IMR-90 (cell line): ENCODE results near the gene TRMT2A. TPM values are rescaled to one million over a fixed set of nuclear protein-coding genes. Genes with fewer than 3 reads are reported as not detected.

Source experiments
- ATAC-seq: fragments of 200-7000 bp; cut with Tn5 transposase; 2 replicates; pipeline ENCODE4 v1.9.1; 2020; ENCODE audit warnings: low read depth, mild to moderate bottlenecking, moderate library complexity
- BruUV-seq: library from RNA; stranded (reverse); fragments of 400-500 nt; replicated peaks from 2 replicates; lab custom pipeline; 2021; lab: Mats Ljungman, UMichigan
- CTCF ChIA-PET: fragments of 300-600 bp; formaldehyde crosslinking; extraction: SDS; loops from one replicate; lab custom pipeline; 2021; ENCODE audit warnings: antibody characterized with exemption; lab: Yijun Ruan, JAX
- POLR2A ChIA-PET: fragments of 300-600 bp; sonication (Branson Sonifier 250); formaldehyde crosslinking; loops from one replicate; lab custom pipeline; 2022; ENCODE audit warnings: antibody characterized with exemption; ENCODE audit not compliant: unreplicated experiment; lab: Charles Lee
- DNase-seq: peaks from one replicate; pipeline ENCODE4 v3.0.0; 2013
- H2AFZ ChIP-seq: replicated peaks from 2 replicates; pipeline ENCODE3; 2013; ENCODE audit warnings: low read length, mild to moderate bottlenecking; ENCODE audit not compliant: poor library complexity
- H2AK5ac ChIP-seq: 2 replicates; pipeline ENCODE4 v1.6.1; 2013; ENCODE audit warnings: low read depth, low read length, inconsistent platforms
- H2AK9ac ChIP-seq: replicated peaks from 2 replicates; pipeline ENCODE3; 2013; ENCODE audit warnings: mild to moderate bottlenecking, low read depth, low read length, moderate library complexity; ENCODE audit not compliant: poor library complexity
- H2BK120ac ChIP-seq: 2 replicates; pipeline ENCODE4 v1.6.1; 2013; ENCODE audit warnings: low read depth, low read length, inconsistent platforms
- H2BK15ac ChIP-seq: 3 replicates; pipeline ENCODE4 v1.6.1; 2013; ENCODE audit warnings: low read depth, low read length, inconsistent platforms
- H2BK20ac ChIP-seq: 2 replicates; pipeline ENCODE4 v1.6.1; 2013; ENCODE audit warnings: low read depth, mild to moderate bottlenecking, inconsistent platforms, low read length, moderate library complexity
- H2BK5ac ChIP-seq: 2 replicates; pipeline ENCODE4 v1.6.1; 2013; ENCODE audit warnings: mild to moderate bottlenecking, low read depth, low read length, inconsistent platforms; ENCODE audit not compliant: poor library complexity, severe bottlenecking
- H3K14ac ChIP-seq: replicated peaks from 2 replicates; pipeline ENCODE4 v1.6.1; 2013; ENCODE audit warnings: low read depth, low read length, inconsistent platforms
- H3K18ac ChIP-seq: 2 replicates; pipeline ENCODE4 v1.6.1; 2013; ENCODE audit warnings: low read depth, low read length, control low read depth
- H3K23ac ChIP-seq: 2 replicates; pipeline ENCODE4 v1.6.1; 2013; ENCODE audit warnings: low read depth, low read length, inconsistent platforms
- H3K27ac ChIP-seq: 2 replicates; pipeline ENCODE4 v1.5.1; 2013; ENCODE audit warnings: mild to moderate bottlenecking, control low read depth, low read length; ENCODE audit not compliant: insufficient read depth
- H3K27me3 ChIP-seq: 2 replicates; pipeline ENCODE4 v1.6.1; 2013; ENCODE audit warnings: low read length; ENCODE audit not compliant: control insufficient read depth, insufficient read depth
- H3K36me3 ChIP-seq: 2 replicates; pipeline ENCODE4 v1.6.1; 2013; ENCODE audit warnings: low read length, mixed read lengths; ENCODE audit not compliant: control insufficient read depth, insufficient read depth
- H3K4ac ChIP-seq: 2 replicates; pipeline ENCODE4 v1.6.1; 2013; ENCODE audit warnings: low read depth, low read length, inconsistent platforms
- H3K4me1 ChIP-seq: 2 replicates; pipeline ENCODE4 v1.6.1; 2013; ENCODE audit warnings: low read length, mixed read lengths; ENCODE audit not compliant: control insufficient read depth, insufficient read depth
- H3K4me2 ChIP-seq: 2 replicates; pipeline ENCODE4 v1.6.1; 2013; ENCODE audit warnings: low read depth, mild to moderate bottlenecking, control low read depth, low read length, moderate library complexity
- H3K4me3 ChIP-seq: 2 replicates; pipeline ENCODE4 v1.5.1; 2013; ENCODE audit warnings: low read depth, mild to moderate bottlenecking, control low read depth, low read length, moderate library complexity; ENCODE audit not compliant: insufficient read depth
- H3K56ac ChIP-seq: 2 replicates; pipeline ENCODE4 v1.6.1; 2013; ENCODE audit warnings: low read length, inconsistent platforms; ENCODE audit not compliant: insufficient read depth; ENCODE audit errors: extremely low read depth
- H3K79me1 ChIP-seq, 2 experiments: 2 replicates each; pipeline ENCODE4 v1.6.1; 2013; ENCODE audit warnings: low read length in 2 of 2, inconsistent platforms in 1 of 2, low read depth in 1 of 2
- H3K9ac ChIP-seq: 2 replicates; pipeline ENCODE4 v1.6.1; 2013; ENCODE audit warnings: low read depth, low read length, control low read depth
- H3K9me1 ChIP-seq: 2 replicates; pipeline ENCODE4 v1.6.1; 2013; ENCODE audit warnings: low read length, inconsistent platforms; ENCODE audit not compliant: insufficient read depth
- H3K9me3 ChIP-seq: 2 replicates; pipeline ENCODE4 v1.6.1; 2013; ENCODE audit warnings: low read length; ENCODE audit not compliant: control insufficient read depth, insufficient read depth
- H4K20me1 ChIP-seq: 2 replicates; pipeline ENCODE4 v1.6.1; 2013; ENCODE audit warnings: low read length, inconsistent platforms; ENCODE audit not compliant: insufficient read depth
- H4K5ac ChIP-seq: 2 replicates; pipeline ENCODE4 v1.6.1; 2013; ENCODE audit warnings: mild to moderate bottlenecking, low read depth, low read length, control low read depth
- H4K8ac ChIP-seq, 2 experiments: 2 replicates each; pipeline ENCODE4 v1.6.1; 2013; ENCODE audit warnings: low read depth in 2 of 2, low read length in 2 of 2, control low read depth in 1 of 2, inconsistent platforms in 1 of 2
- H4K91ac ChIP-seq: 2 replicates; pipeline ENCODE4 v1.6.1; 2013; ENCODE audit warnings: low read depth, low read length, inconsistent platforms; ENCODE audit not compliant: insufficient read depth
- CTCF ChIP-seq: conservative IDR thresholded peaks from 2 replicates; pipeline ENCODE4 v1.5.1; 2012; ENCODE audit warnings: mild to moderate bottlenecking, low read depth, low read length, improper control_type of control experiment
- ELK1 ChIP-seq: fragments of 150-350 bp; IDR thresholded peaks from 2 replicates; pipeline ENCODE4 v1.6.1; 2016; ENCODE audit warnings: low read depth, mild to moderate bottlenecking, low read length, moderate library complexity, borderline replicate concordance
- FOS ChIP-seq: fragments of 150-350 bp; IDR thresholded peaks from 2 replicates; pipeline ENCODE4 v1.6.1; 2016; ENCODE audit warnings: low read depth, low read length
- MAFK ChIP-seq: IDR thresholded peaks from 2 replicates; pipeline ENCODE4 v1.6.1; 2012; ENCODE audit warnings: low read depth, low read length, improper control_type of control experiment
- MXI1 ChIP-seq: IDR thresholded peaks from 2 replicates; pipeline ENCODE4 v1.6.1; 2012; ENCODE audit warnings: low read depth, mild to moderate bottlenecking, low read length, moderate library complexity, borderline replicate concordance
- NFE2L2 ChIP-seq: fragments of 150-350 bp; IDR thresholded peaks from 2 replicates; pipeline ENCODE4 v1.6.1; 2016; ENCODE audit warnings: low read depth, mild to moderate bottlenecking, low read length
- SMC3 ChIP-seq: fragments of 150-350 bp; IDR thresholded peaks from 2 replicates; pipeline ENCODE4 v1.6.1; 2016; ENCODE audit warnings: low read depth, mild to moderate bottlenecking, antibody characterized with exemption, low read length, moderate library complexity
- WGBS, 2 experiments: methylation state at CpG; one replicate each; pipeline versions ENCODE4 v1.1.5 to v1.1.7; 2013; ENCODE audit warnings: missing lambda C conversion rate in 2 of 2; ENCODE audit not compliant: insufficient read length in 1 of 2; ENCODE audit errors: extremely low coverage in 2 of 2; 5-methylcytosine and 5-hydroxymethylcytosine counted together
- dilution Hi-C: fragments of 300-500 bp; cut with HindIII; formaldehyde crosslinking; loops from one replicate; pipeline ENCODE4 v1.14.3; 2018; ENCODE audit warnings: low sequenced_read_pairs; ENCODE audit not compliant: unreplicated experiment
- in situ Hi-C: fragments of 300-500 bp; cut with MboI; formaldehyde crosslinking; loops from 3 replicates; pipeline ENCODE4 v1.14.3; 2019; ENCODE audit warnings: low sequenced_read_pairs, inconsistent platforms, mixed read lengths
- intact Hi-C: fragments of 100-400 bp; cut with micrococcal nuclease; formaldehyde crosslinking; loops from 2 replicates; pipeline ENCODE4 v1.10.0; 2022
- polyA plus RNA-seq, 3 experiments: library from polyadenylated mRNA; depleted of rRNA; stranded (reverse); fragments of >200 nt; gene quantifications; 2 replicates each; pipeline ENCODE4 v1.2.3, GENCODE V29; 2012; ENCODE audit warnings: low replicate concordance in 1 of 3
- total RNA-seq: library from RNA; depleted of rRNA; stranded (reverse); fragments of >200 nt; gene quantifications from 2 replicates; pipeline ENCODE4 v1.2.3, GENCODE V29; 2012

Gene TRMT2A
- total and polyA plus RNA-seq, 2 of the 4 experiments (the other 2 are of a cell fraction), result 22.0 to 39.1 TPM

- Histone ChIP-seq H4K5ac (no peak overlapping the region), H3K27ac (no peak overlapping the region), H2BK15ac (no peak overlapping the region), H2AK9ac (peak overlapping the region; percentile 10), H3K9ac (no peak overlapping the region), H3K9me3 (no peaks in the 10 kb centered on the region), H2BK5ac (no peak overlapping the region), H4K8ac (no peak overlapping the region), H2BK120ac (no peak overlapping the region), H3K18ac (no peak overlapping the region), H3K14ac (no peak overlapping the region), H4K91ac (no peak overlapping the region), H2AK5ac (no peak overlapping the region), H3K4ac (no peak overlapping the region), H3K4me3 (no peak overlapping the region), H2AFZ (peak overlapping the region; percentile 15), H4K20me1 (peaks cover 57% of the 10 kb centered on the region), H3K79me1 (peaks cover 8 to 40% of the 10 kb centered on the region in 2 experiments), H3K9me1 (no peaks in the 10 kb centered on the region), H3K4me1 (no peaks in the 10 kb centered on the region), H2BK20ac (no peak overlapping the region), H3K56ac (no peak overlapping the region), H3K27me3 (no peaks in the 10 kb centered on the region), H3K36me3 (peaks cover 80% of the 10 kb centered on the region), H3K4me2 (no peak overlapping the region), H3K23ac (no peak overlapping the region)
- no peak for TF ChIP-seq SMC3
- no peak for TF ChIP-seq MXI1
- TF ChIP-seq NFE2L2, result no peak
- TF ChIP-seq ELK1, result no peak
- no peak for TF ChIP-seq CTCF
- TF ChIP-seq FOS, result no peak
- no peak for TF ChIP-seq MAFK
- in situ Hi-C loops, result no loop called here
- no peak for ATAC-seq
- ChIA-PET POLR2A (no interaction called here), CTCF (no interaction called here)
- no peak for DNase-seq
- dilution Hi-C loops, result no loop called here
- 96% methylated on average over 8 of the region's 13 CpGs; no CpG with 5 or more reads in 1 of the 2 experiments for WGBS, 2 experiments
- intact Hi-C loops, result no loop called here
- no TSS peak for BruUV-seq
Observed at GRCh38 chr22:20107951-20108756, 8.9 kb downstream of the TRMT2A start.
